Vagina (tissue), 2 donors: ENCODE data around the gene TTLL3.

ENCODE experiments used
- POLR2A ChIP-seq, 2 donors: fragments of 450-650 bp; IDR thresholded peaks; one replicate each; pipeline ENCODE4 v1.6.1; 2017; ENCODE audit warnings: antibody characterized with exemption in 2 of 2, mild to moderate bottlenecking in 2 of 2, moderate library complexity in 2 of 2
- TF ChIP-seq, protein P1 (sequence below), 3 experiments: fragments of 450-650 bp in 2 of 3; fragments of 200-600 bp in 1 of 3; sonication (generic) in 1 of 3; IDR thresholded peaks; one replicate each; pipeline ENCODE4 v1.5.1; 2017 to 2019; ENCODE audit warnings: antibody characterized with exemption in 3 of 3, mild to moderate bottlenecking in 2 of 3, moderate library complexity in 2 of 3

DNA sequence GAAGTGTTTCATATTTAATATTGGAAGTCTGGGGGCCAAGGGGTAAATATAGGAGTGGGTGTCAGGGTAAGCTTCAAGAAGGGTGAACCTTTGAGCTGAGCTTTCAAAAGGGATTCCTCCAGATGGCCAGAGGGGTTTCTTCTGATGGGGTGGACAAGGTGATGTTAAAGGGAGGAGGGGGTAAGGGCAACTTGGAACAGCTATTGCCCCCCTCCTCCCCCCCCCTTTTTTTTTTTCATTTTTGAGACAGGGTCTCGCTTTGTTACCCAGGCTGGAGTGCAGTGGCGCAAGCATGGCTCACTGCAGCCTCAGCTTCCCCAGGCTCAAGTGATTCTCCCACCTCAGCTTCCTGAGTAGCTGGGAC lies 2.1 kb upstream of the TTLL3 start:
- TF ChIP-seq, protein P1, sequence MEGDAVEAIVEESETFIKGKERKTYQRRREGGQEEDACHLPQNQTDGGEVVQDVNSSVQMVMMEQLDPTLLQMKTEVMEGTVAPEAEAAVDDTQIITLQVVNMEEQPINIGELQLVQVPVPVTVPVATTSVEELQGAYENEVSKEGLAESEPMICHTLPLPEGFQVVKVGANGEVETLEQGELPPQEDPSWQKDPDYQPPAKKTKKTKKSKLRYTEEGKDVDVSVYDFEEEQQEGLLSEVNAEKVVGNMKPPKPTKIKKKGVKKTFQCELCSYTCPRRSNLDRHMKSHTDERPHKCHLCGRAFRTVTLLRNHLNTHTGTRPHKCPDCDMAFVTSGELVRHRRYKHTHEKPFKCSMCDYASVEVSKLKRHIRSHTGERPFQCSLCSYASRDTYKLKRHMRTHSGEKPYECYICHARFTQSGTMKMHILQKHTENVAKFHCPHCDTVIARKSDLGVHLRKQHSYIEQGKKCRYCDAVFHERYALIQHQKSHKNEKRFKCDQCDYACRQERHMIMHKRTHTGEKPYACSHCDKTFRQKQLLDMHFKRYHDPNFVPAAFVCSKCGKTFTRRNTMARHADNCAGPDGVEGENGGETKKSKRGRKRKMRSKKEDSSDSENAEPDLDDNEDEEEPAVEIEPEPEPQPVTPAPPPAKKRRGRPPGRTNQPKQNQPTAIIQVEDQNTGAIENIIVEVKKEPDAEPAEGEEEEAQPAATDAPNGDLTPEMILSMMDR (IDR thresholded peaks at IDR 0.05) = no peak
- no peak for TF ChIP-seq POLR2A (IDR thresholded peaks at IDR 0.05)
